DND-41 (cell line): ENCODE results near the gene FTO.
A peak's percentile ranks its signal among the peaks of the same experiment; 100 is the strongest.
"Not testable (repeated sequence)": the region's sequence is repeated elsewhere in the genome, so short reads cannot be mapped to it uniquely, and the experiment has no call there.

Experiments
- ATAC-seq: fragments of 200-7000 bp; cut with Tn5 transposase; 3 replicates; pipeline ENCODE4 v1.9.1; 2021; ENCODE audit warnings: low read depth; ENCODE audit not compliant: insufficient read depth
- DNase-seq: peaks from one replicate; pipeline ENCODE4 v3.0.0-alpha.2; 2020
- H2AFZ ChIP-seq: 2 replicates; pipeline ENCODE4 v1.6.0; 2012; ENCODE audit warnings: low read depth, low read length
- H3K27ac ChIP-seq: 2 replicates; pipeline ENCODE4 v1.5.1; 2012; ENCODE audit warnings: low read length, inconsistent platforms
- H3K27me3 ChIP-seq: fragments of 200-600 bp; sonication (generic); 2 replicates; pipeline ENCODE4 v1.6.0; 2012; ENCODE audit warnings: low read length, mild to moderate bottlenecking, inconsistent platforms; ENCODE audit not compliant: insufficient read depth, poor library complexity
- H3K36me3 ChIP-seq: 2 replicates; pipeline ENCODE4 v1.5.1; 2012; ENCODE audit warnings: low read length, inconsistent platforms; ENCODE audit not compliant: insufficient read depth
- H3K4me1 ChIP-seq: 2 replicates; pipeline ENCODE4 v1.5.1; 2012; ENCODE audit warnings: mild to moderate bottlenecking, low read length; ENCODE audit not compliant: insufficient read depth
- H3K4me2 ChIP-seq: 2 replicates; pipeline ENCODE4 v1.6.0; 2012; ENCODE audit warnings: mild to moderate bottlenecking, moderate library complexity, low read length, inconsistent platforms; ENCODE audit not compliant: insufficient read depth
- H3K4me3 ChIP-seq, 2 experiments: fragments of 200-600 bp in 1 of 2; shearing (Covaris generic) in 1 of 2; 2 replicates each; pipeline ENCODE4 v1.5.1; 2012 to 2016; ENCODE audit warnings: inconsistent platforms in 2 of 2, low read length in 2 of 2, mild to moderate bottlenecking in 2 of 2, low read depth in 1 of 2, moderate library complexity in 1 of 2
- H3K79me2 ChIP-seq: 2 replicates; pipeline ENCODE4 v1.6.0; 2012; ENCODE audit warnings: low read length, inconsistent platforms; ENCODE audit not compliant: insufficient read depth
- H3K9ac ChIP-seq: 2 replicates; pipeline ENCODE4 v1.6.0; 2012; ENCODE audit warnings: low read depth, mild to moderate bottlenecking, inconsistent platforms, low read length, moderate library complexity
- H3K9me3 ChIP-seq: 2 replicates; pipeline ENCODE4 v1.5.1; 2012; ENCODE audit warnings: low read length, moderate library complexity, mild to moderate bottlenecking, inconsistent platforms; ENCODE audit not compliant: insufficient read depth, severe bottlenecking
- H4K20me1 ChIP-seq: 2 replicates; pipeline ENCODE4 v1.6.0; 2012; ENCODE audit warnings: low read length; ENCODE audit not compliant: insufficient read depth
- CTCF ChIP-seq: IDR thresholded peaks from 2 replicates; pipeline ENCODE4 v1.5.1; 2012; ENCODE audit warnings: borderline replicate concordance, low read length, moderate library complexity, mild to moderate bottlenecking; ENCODE audit not compliant: poor library complexity, severe bottlenecking; ENCODE audit errors: extremely low read depth
- EZH2 ChIP-seq: IDR thresholded peaks from 3 replicates; pipeline ENCODE4 v1.6.1; 2012; ENCODE audit warnings: borderline replicate concordance, low read depth, mild to moderate bottlenecking, moderate library complexity, low read length, inconsistent platforms; ENCODE audit not compliant: severe bottlenecking

FTO gene

DNA sequence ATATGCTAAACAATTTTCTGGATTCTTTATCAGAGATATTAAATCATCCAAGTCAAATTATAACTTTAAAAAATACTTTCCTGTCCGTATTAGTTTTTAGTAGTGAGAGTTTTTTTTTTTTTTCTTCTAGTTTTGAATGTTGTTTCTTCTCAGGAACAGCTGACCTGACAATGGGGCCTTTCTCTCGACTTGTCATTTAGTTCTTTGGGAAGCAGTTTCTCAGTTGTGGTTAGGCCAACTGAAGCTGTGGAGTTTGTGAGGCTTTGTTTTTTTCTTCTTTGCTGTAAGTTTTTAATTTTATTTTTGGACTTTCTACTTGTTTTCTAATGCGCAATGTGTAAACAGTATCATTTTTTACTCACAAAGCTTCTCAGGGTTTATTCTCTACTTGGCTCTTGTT is 140.8 kb downstream of the FTO start:
- DNase-seq (peak; percentile 53), ATAC-seq (peak; percentile 72)
- Histone ChIP-seq H3K9ac (peak overlapping the region; percentile 38), H3K36me3 (no peaks in the 10 kb centered on the region), H3K27me3 (no peaks in the 10 kb centered on the region), H3K79me2 (peaks cover 13% of the 10 kb centered on the region), H3K4me3 (peak overlapping the region in 1 of 2 experiments; percentile 5; a peak in 1 of 4 replicates), H3K4me2 (peak overlapping the region; percentile 48), H2AFZ (no peak overlapping the region), H4K20me1 (no peaks in the 10 kb centered on the region), H3K27ac (peak overlapping the region; percentile 86), H3K4me1 (peaks cover 76% of the 10 kb centered on the region), H3K9me3 (no peaks in the 10 kb centered on the region)
- TF ChIP-seq CTCF (no peak), EZH2 (no peak)

DNA sequence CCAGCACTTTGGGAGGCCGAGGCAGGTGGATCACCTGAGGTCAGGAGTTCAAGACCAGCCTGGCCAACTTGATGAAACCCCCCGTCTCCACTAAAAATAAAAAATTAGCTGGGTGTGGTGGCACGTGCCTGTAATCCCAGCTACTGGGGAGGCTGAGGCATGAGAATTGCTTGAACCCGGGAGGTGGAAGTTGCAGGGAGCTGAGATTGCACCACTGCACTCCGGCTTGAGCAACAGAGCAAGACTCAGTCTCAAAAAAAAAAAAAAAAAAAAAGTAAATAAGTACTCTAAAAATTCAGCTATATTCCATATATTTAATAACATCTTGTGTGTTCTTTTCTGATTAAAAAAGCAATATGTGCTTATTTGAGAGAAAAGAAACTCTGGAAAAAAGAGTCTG is 142.6 kb downstream of the FTO start:
- not testable (repeated sequence) for H4K20me1 ChIP-seq, H3K27me3 ChIP-seq, ATAC-seq, H3K4me2 ChIP-seq, H2AFZ ChIP-seq, H3K9ac ChIP-seq, H3K4me3 ChIP-seq, H3K36me3 ChIP-seq, DNase-seq, H3K9me3 ChIP-seq
- Histone ChIP-seq H3K4me1 (peaks cover 83% of the 10 kb centered on the region), H3K27ac (peak overlapping the region; percentile 19), H3K79me2 (peaks cover 11% of the 10 kb centered on the region)

- Histone ChIP-seq H3K27ac (peak overlapping the region; percentile 19), H3K4me3 (no peak overlapping the region), H3K4me1 (peaks cover 83% of the 10 kb centered on the region)
Measured at GRCh38 chr16:53846971-53847370, 143.0 kb downstream of the FTO start.

More at GRCh38 chr16:53846971-53847370, 143.0 kb downstream of the FTO start:
- DNase-seq (no peak), ATAC-seq (no peak)
- no peaks in the 10 kb centered on the region for H3K27me3 ChIP-seq
- H3K9me3 ChIP-seq: no peaks in the 10 kb centered on the region
- peaks cover 7% of the 10 kb centered on the region for H3K79me2 ChIP-seq
- H3K4me2 ChIP-seq: no peak overlapping the region
- no peak overlapping the region for H2AFZ ChIP-seq
- H4K20me1 ChIP-seq: no peaks in the 10 kb centered on the region
- no peaks in the 10 kb centered on the region for H3K36me3 ChIP-seq
- no peak overlapping the region for H3K9ac ChIP-seq
- TF ChIP-seq CTCF: no peak
- TF ChIP-seq EZH2: no peak
